HG03135 (cell line): ENCODE data around the gene ATP1B1.

Experiments used
- ATAC-seq: cut with Tn5 transposase; IDR thresholded peaks from one replicate; pipeline ENCODE4 v1.9.1; 2021; ENCODE audit warnings: mild to moderate bottlenecking, moderate library complexity; ENCODE audit not compliant: unreplicated experiment

Gene ATP1B1

DNA sequence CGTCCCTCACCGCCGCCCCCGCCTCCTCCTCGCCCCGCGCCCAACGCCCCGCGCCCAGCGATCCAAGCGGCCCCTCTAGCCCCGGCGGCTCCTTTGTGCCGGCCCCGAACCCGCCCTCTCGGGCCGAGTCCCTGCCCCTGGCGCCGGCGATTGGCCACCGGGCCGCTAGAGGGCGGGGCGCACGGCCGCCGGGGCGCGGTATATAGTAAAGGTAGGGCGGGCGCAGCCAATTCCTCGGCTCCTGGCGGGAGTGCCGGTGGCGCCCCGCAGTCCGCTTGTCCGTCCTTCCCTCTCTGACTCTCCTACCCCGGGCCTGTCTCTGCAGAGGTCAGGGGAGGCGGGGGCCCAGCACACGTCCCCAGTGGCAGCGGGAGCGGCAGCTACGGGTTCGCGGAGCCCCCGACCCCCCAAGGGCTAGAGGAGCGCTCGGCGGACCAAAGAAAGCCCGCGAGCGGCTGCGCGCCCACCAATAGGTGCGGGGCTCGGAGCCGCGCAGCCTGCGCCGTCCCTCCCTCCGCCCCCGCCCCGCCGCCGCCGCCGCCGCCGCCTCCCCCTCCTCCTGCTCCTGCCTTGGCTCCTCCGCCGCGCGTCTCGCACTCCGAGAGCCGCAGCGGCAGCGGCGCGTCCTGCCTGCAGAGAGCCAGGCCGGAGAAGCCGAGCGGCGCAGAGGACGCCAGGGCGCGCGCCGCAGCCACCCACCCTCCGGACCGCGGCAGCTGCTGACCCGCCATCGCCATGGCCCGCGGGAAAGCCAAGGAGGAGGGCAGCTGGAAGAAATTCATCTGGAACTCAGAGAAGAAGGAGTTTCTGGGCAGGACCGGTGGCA lies at the start of gene ATP1B1:
Gene ATP1B1 (plus strand): TSS at position 596 of the 826 bp plus-strand sequence. CDS start 140 bp downstream, at position 736.
- ATAC-seq: peak; percentile 84

- no peak for ATAC-seq
These were observed 47.1 kb upstream of the ATP1B1 start for GRCh38 chr1:169059421-169059820.

- no peak for ATAC-seq
These were observed 46.3 kb upstream of the ATP1B1 start for GRCh38 chr1:169060043-169060722.

DNA sequence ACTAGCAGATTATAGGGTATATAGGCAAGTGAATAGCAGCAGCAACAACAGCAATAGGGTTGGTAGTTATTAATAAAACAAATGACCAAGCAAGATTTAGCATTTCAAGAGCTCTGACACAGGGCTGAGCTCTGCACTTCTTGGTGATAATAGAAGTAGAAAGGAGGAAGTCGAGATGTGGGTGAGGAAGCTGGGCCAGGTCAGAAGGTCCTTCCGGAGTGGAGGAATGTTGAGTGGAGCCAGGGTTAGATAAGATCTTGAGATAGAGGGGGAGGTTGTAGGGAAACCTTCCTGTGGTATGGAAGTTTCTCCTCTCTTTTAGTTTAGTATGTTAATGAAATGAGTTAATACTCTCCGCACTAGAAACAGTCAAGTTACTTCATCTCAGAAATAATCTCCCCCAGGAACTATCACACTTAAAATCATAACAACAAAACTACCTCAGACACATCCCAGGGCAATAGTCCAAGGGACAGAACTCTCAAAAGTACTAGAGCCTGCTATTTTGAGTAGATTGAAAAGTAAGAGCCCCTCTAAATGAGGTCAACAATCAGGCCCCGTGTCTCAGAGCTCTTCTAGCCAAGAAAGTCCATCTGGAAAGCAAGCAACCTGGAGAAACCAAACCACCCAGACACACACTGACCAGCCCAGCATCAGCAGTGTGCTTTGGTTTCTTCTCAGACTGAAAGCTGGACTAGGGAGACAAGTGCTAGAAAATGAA lies 45.4 kb upstream of the ATP1B1 start:
- ATAC-seq: no peak

DNA sequence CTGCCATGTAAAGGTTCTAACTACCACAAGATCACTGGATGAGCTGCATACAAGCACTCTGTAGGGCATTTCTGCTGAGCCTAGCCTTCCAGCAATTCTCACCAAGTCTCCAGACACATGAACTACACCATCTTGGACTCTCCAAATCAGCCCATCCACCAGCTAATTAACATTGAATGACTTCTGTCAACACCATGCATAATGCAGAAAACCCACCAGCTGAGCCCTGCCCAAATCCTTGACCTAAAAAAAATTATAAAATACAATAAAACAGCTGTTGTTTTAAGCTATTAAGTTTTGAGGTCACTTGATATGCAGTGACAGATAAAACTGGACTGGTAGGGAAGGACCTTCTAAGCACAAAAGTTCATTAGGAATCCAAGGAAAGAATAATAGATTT lies 44.3 kb upstream of the ATP1B1 start:
- ATAC-seq: no peak

- no peak for ATAC-seq
These were observed 42.4 kb upstream of the ATP1B1 start for GRCh38 chr1:169064103-169064502.

DNA sequence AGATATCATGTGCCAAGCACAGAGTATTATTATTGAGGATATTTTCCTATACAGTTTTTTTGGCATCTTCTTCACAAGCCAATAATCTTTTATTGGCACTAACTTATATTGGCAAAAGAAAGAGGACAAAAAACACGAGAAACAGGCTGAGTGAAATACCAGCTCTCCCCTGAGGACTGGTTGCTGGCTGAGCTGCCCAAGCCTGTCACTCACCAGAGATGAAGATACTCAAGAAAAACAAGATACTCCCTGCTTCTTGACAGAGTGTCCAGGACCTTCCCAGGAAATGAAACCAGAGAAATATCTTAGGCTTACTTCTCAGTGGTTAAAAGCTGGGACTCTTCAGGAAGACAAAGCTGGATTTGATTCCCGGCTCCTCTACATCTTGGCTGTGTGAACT lies 35.9 kb upstream of the ATP1B1 start:
- ATAC-seq: no peak

DNA sequence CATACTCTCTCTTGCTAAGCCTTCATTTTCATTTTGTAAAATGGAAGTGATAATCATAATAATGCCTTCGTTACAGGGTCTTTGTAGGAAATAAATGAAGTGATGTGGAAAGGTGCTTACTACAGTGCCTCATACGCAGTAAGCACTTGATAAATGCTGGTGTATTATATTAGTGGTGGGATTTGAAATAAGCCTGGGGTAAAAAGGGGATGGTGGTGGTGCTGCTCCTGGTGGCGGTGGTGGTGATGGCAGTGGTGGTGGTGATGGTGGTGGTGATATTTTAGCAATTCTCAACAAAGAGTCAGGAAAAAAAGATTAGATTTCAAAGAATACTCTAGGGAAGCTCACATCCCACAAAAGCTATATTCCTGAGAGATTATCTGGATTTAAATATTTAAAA lies 35.5 kb upstream of the ATP1B1 start:
- ATAC-seq: no peak

GRCh38 chr1:169072945-169073725 lies 33.4 kb upstream of the ATP1B1 start:
- ATAC-seq: no peak

- ATAC-seq: no peak
These were observed 28.2 kb upstream of the ATP1B1 start for GRCh38 chr1:169078163-169078883.

- ATAC-seq: no peak
These were observed 24.9 kb upstream of the ATP1B1 start for GRCh38 chr1:169081503-169082123.

GRCh38 chr1:169085911-169086310 lies 20.6 kb upstream of the ATP1B1 start:
- no peak for ATAC-seq

GRCh38 chr1:169086603-169087455 lies 19.7 kb upstream of the ATP1B1 start:
- ATAC-seq: no peak

GRCh38 chr1:169087876-169088275 lies 18.6 kb upstream of the ATP1B1 start:
- ATAC-seq: no peak

DNA sequence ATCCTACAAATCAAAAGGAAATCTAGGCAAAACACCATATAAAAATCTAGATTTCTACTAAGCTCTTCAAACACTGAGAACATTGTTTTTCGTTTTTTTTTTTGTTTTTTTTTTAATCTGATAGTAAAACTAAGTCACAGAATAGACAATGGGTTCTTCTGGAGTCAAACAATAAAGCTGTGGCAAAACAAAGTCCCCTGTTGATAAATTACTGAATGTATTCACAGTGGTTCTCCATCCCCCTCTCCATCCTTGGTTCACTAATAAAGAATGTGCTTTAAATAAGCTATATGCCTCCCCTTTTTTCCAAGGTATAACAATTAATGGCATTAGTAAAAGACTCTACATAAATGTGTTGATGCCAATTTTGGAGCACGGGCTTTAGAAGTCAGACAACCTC lies 16.7 kb upstream of the ATP1B1 start:
- ATAC-seq: no peak

- ATAC-seq: no peak
These were observed 16.1 kb upstream of the ATP1B1 start for GRCh38 chr1:169090308-169090899.

GRCh38 chr1:169090900-169091311 lies 15.6 kb upstream of the ATP1B1 start:
- peak; percentile 38 for ATAC-seq

DNA sequence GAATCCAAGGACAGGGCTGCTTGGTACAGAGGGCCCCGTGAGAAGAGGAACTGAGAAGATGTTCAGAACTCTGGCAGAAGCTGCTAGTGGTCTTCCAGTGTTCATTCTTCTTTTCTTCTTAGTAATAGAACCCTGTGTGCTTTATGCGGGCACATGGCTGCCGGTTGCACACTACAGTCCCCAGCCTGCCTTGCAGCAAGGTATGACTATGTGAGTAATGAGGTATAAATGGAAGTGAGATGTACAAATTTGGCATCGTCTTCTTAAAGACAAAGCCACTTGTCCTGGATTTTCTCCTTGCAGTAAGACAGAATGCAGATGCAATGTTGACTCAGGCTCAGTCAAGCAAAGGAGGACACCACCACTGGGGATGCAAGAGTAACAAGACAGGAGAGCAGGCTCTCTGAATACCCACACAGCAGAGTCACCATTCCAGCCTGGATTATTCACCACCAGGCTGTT lies 15.0 kb upstream of the ATP1B1 start:
- peak; percentile 83 for ATAC-seq
